NCI-H345 (cell line): ENCODE results near the gene CHCHD6.

ENCODE experiments used
- DNase-seq: peaks from one replicate; lab custom pipeline; 2025; lab: John Stamatoyannopoulos, UW

CHCHD6 gene

DNA sequence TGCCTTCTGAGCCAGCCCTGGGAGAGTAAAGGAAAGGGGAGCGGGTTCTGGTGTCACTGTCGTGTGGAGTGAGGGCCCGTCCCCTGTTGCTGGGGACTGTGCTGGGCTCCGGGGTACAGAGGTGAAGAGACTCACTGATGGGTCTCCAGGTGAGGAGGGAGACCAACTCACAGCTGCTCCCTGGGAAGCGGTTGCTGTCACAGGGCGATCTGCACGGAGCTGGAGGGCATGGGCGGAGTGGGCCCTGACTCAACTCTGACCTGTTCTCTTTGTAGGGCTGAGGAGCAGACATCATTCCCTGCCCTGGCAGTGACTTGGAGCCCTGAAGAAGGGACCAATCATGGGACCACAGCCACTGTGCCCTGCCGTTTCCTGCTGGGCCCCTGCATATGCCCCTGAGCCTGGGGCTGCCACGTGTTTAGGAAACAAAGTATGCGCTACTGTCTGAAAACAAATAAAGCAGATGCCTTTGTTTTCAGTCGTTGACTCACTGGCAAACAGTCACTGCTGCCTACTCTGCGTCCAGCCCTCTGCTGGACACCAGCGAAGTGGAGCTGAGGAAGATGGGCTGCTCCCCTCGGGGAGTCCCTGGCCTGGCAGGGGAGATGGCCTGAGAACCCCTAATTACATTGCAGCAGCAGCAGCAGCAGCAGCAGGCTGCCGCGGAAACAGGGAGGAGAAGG is 256.0 kb downstream of the CHCHD6 start:
- DNase-seq, result peak; percentile 53

- no peak for DNase-seq
Observed at GRCh38 chr3:126960604-126960995, 256.6 kb downstream of the CHCHD6 start.

GRCh38 chr3:126961191-126961790 is 257.3 kb downstream of the CHCHD6 start:
- DNase-seq, result no peak

- no peak for DNase-seq
Observed at GRCh38 chr3:126961791-126962461, 257.9 kb downstream of the CHCHD6 start.

- no peak for DNase-seq
Observed at GRCh38 chr3:126962756-126963155, 258.7 kb downstream of the CHCHD6 start.

DNA sequence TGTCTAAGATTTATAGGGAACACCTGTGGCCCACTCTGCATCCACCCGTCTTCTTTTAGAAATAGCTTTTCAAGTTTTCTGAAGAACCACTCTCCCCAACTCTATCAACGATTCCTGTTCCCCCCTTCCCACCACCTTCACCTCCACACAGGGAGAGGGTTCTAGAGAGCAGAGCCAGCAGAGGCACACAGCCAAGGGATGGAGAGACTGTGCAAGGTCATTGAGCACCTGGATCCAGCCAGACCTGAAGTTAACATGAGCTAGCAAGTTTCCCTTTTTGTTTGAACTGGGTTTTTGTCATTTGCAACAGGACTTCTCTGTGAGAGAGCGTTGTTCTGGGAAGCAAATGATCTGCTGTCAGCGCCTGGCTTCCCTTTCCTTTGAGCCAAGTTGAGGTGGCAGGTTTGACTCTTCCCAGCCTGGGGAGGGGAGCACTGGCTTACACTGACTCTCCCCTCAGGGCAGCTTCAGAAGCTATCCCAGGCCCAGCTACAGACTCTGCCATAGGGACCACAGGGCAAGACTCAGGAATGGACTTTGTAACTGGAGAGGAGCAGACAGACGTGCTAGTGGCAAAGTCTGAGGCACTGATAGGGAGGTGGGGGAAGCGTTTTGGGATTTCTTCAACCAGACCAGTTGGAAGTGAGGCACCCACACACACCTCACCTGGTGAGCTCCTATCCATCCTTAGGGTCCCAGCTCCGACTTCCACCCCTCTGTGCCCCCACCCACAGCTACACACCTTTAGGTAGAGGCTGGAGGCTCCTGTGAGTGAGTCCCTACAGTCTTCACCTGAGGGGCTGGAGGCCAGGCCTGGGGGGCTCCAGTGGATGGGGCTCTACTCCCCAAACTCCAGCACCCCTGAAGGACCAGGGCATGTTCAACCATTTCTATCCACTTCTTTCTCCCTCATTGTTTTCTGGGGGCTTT is 259.5 kb downstream of the CHCHD6 start:
- no peak for DNase-seq

DNA sequence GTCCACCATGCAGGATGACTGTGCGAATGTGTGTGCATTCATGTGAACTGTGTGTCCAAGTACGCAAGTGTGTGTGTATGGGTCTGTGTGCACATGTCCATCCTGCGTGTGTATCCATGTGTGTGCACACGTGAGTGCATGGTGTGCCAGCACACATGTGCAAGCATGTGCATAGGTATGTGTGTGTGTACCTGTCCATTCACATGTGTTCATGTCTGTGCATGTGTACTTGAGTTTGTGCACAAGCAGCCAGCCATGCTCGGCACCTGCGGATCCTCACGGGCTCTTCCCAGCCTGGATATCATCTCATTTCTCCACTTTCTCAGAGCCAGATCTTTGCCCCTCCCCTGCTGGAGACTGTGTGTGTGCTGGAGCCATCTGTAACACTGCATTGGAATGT is 260.2 kb downstream of the CHCHD6 start:
- no peak for DNase-seq

DNA sequence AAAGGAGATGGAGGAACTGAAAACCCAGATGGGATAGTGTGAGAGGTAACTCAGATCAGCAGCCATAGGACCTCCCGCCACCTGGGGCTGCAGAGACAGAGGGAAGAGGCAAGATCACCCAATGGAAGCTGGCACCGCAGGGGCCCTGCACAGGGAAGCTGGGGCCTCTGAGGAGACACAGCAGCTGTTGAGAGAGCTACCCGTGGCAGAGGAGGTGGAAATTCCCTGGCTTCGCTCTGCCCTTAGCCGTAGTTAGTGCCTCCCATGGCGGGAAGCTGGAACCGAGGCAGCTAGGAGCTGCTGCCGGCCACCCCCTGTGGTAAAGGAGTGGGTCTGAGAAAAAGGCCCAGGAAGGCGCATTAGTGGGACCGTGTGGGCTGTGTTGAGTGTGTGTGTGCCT is 260.9 kb downstream of the CHCHD6 start:
- no peak for DNase-seq

GRCh38 chr3:126965526-126966080 is 261.6 kb downstream of the CHCHD6 start:
- no peak for DNase-seq

DNA sequence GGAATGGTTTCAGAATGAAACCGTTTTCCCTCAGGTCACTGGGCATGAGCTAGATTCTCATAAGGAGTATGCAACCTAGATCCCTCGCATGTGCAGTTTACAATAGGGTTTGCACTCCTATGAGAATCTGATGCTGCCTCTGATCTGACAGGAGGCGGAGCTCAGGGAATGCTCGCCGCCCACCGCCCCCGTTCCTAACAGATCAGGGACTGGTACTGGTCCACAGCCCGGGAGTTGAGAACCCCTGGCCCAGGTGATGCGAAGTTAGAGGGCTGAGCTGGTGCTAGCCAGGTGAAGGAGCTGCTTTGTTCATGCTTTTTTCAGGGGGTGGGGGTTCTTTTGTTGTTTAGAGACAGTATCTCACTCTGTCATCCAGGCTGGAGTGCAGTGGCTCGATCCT is 263.3 kb downstream of the CHCHD6 start:
- DNase-seq, result no peak

GRCh38 chr3:126968391-126969390 is 264.7 kb downstream of the CHCHD6 start:
- DNase-seq, result no peak

GRCh38 chr3:126969586-126969985 is 265.5 kb downstream of the CHCHD6 start:
- no peak for DNase-seq

GRCh38 chr3:126970101-126970500 is 266.1 kb downstream of the CHCHD6 start:
- no peak for DNase-seq

DNA sequence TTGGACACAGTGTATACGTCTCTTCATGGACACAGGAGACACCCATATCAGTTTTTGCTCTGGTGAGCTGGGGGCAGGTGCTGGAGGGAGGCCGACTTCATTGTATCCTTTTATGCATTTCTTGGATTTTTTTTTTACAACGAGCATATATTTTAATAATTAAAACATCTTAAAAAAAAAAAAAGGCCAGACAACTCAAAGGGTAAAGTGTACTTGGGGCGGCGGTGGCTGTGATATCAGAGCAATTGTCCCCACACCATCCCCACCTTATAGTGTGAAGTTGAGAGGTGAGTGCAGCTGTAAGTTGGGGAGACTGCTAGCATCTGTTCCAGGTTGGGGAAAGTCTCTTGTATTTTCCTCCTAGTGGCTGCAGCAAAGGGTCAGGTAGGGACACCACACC is 266.9 kb downstream of the CHCHD6 start:
- DNase-seq, result no peak

GRCh38 chr3:126971891-126972351 is 267.9 kb downstream of the CHCHD6 start:
- DNase-seq, result no peak

DNA sequence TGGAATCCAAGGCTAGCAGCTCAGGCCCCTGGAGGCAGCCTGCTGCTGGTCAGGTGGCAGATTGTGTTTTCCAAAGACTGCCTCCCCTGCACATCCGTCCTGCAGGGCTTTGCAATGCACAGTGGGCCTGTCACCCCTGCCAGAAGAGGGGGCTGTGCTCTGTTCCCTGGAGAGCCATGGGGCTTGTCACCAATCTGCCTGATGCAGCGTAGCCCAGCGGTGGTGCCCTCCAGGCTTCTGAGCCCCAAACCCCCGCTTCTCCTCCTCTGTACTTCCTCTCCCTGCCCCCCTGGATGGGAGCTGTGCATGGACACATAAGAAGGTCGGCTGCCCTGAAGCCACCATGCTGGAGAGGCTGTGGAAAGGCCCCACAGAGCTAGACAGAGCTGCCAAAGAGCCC is 268.8 kb downstream of the CHCHD6 start:
- no peak for DNase-seq

DNA sequence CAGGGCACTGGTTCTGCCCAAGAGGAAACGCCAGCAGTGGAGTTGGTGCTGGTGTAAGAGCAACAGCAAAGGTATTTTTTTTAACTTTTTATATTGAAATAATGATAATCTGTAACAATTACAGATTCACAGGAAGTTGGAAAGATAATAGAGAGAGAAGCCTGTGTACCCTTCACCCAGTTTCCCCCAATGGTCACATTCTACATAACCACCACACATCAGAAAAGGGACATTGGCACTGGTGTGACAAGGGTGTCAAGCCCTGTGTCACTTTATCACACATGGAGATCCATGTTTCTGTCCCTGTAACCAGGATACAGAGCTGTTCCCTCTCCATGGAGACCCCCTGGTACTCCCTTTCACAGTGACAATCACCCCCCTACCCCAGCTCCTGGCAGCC is 269.8 kb downstream of the CHCHD6 start:
- no peak for DNase-seq

- no peak for DNase-seq
Observed at GRCh38 chr3:126974756-126975155, 270.7 kb downstream of the CHCHD6 start.

GRCh38 chr3:126976906-126977305 is 272.9 kb downstream of the CHCHD6 start:
- DNase-seq, result no peak

DNA sequence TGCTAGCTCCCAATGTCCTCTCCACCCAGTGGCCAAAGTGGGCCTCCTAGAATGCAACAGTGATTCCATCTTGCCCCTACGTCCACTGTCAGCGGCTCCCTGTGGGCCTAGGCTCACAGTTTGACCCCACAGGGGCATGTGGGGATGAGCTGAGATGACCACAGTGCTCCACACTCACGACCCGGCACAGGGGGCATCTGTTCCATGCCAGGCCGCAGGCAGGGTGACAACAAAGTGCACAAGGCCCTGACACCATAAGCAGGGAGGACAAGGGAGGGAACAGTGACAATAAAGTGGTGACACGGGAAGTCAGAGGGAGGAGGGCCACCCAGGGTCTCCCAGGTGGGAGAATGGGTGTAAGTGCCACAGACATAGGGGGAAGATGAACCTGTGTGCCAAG is 273.8 kb downstream of the CHCHD6 start:
- no peak for DNase-seq

GRCh38 chr3:126978291-126978690 is 274.3 kb downstream of the CHCHD6 start:
- no peak for DNase-seq
